GM21390 (cell line): ENCODE measurements around the gene VWC2.
A peak's percentile ranks its signal among the peaks of the same experiment; 100 is the strongest.

ENCODE experiments used
- ATAC-seq: cut with Tn5 transposase; IDR thresholded peaks from one replicate; pipeline ENCODE4 v1.9.1; 2021; ENCODE audit not compliant: unreplicated experiment

The VWC2 gene

DNA sequence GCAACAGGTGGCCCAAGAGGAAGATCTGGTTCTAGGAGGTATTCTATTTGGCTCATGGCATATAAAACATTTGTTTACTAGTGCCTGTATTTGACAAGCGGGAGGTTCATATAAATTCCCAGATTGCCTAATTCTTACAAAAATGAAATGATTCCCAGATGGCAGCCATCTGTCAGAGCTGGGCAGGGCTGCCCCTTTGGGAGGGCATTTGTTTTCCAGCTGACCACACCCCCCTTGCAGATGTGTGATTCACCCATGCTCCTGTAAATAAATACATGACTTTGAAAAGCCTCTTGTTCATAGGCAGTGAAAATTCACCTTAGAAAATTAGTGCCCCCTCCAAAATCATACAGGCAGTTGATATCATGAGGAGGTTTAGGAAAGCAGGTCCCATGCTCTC, 8.6 kb downstream of the VWC2 start:
- no peak for ATAC-seq

DNA sequence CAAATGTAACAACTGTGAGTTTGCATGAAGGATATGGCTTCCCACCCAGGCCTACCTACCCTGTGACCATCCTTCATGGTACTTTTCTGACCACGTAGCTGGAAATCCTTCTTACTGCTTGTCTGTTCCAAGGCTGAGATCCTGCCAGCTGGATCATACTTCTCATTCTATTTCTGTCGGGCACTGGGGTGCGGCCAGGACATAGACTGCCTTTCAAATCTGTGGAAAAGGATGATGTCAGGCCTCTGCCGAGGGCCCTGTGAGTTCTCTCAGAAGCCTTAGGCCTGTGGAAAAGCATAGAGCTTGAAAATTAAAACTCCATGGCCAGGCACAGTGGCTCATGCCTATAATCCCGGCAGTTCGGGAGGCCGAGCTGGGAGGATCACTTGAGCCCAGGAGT, 10.0 kb downstream of the VWC2 start:
- ATAC-seq, result no peak

DNA sequence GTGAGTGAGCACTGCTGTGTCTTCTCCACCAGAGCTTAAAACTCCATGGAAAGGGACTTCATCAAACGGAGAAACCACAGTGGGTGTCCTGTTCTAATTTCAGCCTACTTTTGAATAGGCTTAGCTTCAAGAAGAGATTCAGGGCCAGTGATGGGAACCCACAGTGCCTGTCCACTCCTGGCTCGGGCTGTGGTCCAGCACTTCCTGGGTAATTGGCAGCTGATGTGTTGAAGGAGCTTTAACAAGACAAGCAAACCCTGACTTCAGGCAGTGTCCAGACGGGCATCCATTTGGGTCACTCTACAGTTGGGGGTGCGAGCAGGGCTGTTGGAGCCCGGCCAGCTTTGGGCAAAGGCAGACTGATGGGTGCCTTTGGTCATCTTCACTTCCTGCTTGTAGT, 14.5 kb downstream of the VWC2 start:
- no peak for ATAC-seq

DNA sequence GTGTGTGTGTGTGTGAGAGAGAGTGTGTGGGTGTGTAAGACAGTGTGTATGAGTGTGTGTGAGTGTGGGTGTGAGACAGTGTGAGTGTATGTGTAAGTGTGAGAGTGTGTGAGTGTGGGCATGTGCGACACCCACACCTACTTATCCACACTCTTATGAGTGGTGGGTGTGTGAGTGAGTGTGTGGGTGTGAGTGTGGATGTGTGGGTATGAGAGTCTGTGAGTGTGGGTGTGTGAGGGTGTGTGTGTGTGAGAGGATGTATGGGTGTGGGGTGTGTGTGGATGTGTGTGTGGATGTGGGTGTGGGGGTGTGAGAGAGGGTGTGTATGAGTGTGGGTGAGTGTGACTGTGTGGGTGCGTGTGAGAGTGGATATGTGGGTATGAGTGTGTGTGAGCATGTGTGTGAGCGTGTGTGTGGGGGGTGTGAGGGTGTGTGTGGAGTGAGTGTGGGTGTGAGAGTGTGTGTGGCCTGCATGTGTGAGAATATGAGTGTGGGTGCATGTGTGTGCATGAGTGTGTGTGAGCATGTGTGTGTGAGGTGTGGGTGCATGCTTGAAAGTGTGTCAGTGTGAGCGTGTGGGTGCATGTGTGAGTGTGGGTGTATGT, 15.1 kb downstream of the VWC2 start:
- no peak for ATAC-seq

DNA sequence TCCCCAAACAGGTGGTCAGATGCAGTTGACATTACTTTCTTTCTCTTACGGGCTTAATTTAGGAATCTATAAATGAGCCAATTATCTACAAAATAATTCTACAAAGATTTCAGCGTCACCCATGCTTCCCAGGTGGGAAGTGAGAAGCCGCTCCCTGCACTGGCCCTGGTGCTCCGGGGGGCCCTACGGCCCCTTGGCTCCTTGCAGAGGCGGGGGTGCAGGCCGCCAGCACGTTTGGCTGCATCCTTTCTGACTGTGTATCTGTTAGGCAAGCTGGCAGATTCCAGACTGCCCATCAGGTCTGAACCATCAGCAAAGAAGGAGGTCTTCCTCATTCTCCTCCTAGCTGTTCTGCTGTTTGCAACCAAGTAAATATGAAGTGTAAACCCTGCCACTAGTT, 16.3 kb downstream of the VWC2 start:
- no peak for ATAC-seq

DNA sequence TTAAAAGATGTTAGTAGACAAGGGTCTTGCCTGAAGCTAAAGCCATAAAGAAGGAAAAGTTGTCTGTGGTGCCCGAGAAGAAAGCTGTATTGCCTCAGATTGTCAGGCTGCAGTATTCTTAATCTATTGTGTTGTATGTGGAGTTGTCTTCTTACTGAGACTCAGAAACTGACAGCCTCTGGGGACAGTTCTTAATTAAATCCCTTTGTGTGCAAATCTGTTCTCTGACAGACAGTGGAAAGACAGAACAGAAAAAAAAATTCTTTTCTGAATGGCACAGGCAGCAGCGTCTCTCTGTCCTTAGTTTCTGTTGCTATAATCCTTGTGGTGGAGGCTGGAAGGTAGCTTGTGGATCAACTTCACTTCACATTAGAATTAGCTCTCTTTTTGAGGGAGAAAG, 16.8 kb downstream of the VWC2 start:
- ATAC-seq, result no peak

DNA sequence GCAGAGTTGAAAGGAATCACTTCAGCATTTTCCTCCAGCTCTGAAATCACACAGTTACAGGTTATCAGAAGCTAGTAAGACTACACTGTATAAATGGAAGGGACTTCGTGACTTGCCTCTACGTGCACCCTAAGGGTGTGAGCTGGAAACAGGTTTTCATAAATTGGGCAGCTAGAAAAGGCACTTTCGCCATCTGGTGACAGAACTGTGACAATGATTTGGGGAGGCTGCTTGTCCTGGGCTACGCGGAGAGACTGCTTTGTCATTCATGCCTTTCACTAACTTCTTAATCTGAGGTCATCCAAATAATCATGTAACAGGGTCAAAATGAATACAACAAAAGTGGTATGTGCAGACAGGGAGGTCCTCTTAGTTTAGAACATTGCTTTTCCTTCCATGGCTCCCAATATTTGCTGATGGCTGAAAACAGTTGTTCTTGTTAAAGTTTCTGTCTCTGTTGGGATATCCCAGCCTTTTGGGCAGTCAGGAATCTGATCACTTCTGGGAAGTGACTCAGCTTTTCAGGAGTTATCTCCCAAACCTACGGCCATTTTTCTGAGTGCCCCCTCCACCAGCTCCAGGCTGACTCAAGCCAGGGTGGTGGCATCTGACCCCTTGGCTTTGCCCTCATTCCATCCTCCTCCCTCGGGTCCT, 17.8 kb downstream of the VWC2 start:
- ATAC-seq, result peak; percentile 93

DNA sequence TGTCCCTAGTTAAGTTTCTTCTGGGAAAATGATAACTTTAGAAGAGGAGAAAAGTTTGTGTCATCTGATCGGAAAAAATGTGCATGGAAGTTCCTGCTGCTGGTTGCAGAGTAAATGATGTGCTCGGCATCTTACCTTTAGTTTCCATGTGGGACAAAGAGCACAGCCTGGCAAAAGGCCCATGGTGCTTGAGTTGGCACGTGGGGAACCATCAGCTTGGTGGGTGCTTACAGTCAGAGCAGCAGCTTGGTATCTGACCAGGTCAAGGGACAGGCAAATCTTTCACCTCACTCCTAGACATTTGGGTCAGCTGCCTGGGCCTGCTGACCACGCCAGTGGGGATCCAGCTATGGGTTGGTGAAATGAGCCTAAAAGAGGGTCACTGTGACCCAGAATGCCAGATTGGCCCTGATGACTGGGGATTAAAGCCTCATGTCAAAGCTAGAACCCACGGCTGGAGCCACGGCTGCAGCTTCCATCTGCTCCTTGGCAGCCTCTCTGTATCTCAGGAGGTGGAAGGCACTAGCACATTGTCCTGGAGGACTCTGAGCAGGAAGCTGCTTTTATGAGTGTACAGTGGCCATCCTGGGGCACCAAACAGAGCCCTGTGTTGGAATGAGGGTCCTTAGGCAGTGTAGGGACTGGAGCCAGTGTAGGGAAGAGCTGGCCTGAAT, 24.7 kb downstream of the VWC2 start:
- no peak for ATAC-seq

DNA sequence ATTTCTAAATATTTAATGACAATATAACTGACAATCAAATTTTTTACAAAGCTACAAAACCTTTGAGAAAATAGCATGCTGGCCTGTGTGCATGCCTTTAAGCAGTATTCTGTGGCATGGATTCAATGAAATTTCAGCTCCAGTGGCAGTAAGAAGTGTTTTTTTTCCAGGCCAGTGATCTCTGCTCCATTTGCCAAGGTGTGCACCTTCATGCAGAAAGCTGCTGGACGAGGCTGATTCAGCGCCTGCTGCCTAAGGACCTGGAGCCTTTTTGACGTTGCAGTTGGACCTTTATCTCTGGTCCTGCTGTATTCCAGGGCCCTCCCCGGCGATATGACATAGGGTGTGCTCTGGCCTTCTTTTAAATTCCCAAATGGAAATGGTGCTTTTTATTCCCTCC, 26.6 kb downstream of the VWC2 start:
- ATAC-seq, result no peak

DNA sequence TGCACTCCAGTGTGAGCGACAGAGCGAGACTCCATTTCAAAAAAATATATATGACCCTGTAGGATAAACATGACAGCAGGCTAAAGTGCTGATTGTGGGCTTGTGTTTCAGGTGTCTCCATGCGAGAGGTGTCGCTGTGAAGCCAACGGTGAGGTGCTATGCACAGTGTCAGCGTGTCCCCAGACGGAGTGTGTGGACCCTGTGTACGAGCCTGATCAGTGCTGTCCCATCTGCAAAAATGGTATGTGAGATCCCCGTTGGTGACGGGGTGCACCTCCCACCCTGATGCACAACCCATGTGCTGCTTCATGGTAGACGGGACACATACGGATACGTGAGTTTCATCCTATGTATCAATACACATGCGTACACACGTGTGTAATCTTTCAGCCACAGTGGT, 29.2 kb downstream of the VWC2 start:
- no peak for ATAC-seq

DNA sequence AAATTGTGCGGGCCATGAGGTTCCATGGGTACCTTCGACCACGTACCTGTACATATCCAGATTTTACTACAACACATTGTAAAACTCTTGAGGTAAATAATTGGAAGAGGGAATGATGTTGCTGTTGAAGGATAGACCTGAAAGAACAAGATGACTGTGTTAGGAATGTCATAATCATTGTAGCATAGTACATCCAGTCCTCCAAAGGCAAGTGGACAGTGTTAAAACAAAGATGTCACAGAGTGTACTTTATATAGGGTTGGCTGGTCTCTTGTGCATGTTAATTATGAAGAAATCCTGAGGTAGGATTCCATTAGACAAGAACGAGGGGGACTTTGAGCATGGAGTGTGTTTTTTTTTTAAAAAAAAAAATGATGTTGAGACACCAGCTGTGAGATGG, 30.4 kb downstream of the VWC2 start:
- ATAC-seq, result no peak

DNA sequence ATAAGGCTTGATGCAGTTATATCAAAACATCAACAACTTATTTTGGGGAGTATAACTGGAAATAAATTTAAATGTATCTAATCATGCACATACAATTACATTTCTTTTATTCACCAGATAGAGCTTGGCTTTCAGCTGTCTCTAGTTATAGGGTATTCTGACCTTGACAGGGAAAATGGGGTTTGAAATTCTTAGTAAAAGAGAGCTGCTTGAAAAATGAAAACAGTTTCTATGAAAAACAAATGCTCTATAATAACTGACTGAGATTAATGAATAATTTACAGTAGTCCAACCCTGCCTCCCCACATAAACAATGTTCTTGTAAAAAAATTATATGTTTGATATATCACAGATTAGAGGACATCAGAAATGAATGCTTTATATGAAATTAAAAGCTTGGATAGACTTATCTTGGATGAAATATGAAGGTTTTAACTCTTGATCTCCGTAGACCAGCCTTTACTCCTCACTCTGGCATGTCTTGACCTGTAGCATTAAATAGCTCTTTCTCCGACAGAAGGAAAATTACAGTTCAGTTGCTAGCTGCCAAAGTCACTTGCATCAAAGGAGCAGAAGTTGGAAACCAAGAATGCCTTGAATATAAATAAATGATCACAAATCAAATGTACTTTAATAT, 32.1 kb downstream of the VWC2 start:
- no peak for ATAC-seq

DNA sequence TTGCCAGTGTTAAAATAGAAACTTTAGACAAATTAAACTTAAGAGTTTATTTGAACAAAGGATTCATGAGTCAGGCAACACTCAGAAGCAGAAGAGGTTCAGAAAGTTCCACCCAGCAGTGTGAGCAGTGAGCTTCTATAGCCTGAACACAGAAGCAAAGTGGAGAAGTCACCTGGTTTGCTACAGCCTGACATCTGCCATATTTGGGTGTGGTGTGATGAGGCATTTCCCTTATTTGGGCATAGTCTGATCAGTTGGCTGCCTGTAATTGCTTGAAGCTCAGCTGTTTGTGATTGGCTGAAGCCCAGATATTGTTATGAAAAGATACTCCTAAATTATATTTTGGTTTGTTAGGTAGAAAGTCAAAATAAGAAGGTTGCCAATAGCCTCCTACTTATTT, 39.1 kb downstream of the VWC2 start:
- peak; percentile 55 for ATAC-seq

DNA sequence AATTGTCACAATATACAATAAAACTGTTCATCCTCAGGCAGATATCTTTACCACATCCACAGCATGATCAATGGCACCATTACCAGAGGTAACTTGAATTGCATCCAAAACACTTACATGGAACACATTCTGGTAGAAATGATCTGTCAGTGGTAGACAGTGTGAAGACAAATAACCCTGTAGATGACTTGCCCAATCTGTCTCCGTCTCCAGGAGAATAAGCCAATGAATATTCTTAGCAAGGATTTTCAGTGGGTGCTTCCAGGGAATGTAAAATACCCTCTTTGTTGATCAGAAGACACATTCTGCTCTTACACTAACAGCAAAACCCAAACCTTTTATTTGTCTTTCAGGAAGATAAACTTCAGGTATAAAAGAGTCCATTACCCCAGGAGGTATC, 43.8 kb downstream of the VWC2 start:
- ATAC-seq, result no peak

DNA sequence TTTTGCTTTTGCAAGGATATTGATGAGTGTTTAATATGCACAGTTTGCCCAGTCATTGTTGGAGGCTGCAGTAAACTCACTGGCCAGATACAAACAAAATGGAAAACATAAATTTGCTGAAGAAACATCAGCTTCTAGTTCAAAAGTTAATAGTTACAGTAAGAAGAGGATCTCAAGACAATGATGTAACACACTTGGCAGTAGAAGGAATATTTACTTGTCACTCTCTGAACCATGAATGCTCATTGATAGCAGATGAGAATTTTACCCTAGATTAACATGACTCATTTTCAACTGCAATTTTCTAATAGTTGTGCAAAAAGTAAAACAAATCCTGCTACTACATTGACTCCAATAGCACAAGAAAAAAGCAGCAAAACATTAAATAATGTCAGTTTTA, 47.7 kb downstream of the VWC2 start:
- ATAC-seq, result no peak

DNA sequence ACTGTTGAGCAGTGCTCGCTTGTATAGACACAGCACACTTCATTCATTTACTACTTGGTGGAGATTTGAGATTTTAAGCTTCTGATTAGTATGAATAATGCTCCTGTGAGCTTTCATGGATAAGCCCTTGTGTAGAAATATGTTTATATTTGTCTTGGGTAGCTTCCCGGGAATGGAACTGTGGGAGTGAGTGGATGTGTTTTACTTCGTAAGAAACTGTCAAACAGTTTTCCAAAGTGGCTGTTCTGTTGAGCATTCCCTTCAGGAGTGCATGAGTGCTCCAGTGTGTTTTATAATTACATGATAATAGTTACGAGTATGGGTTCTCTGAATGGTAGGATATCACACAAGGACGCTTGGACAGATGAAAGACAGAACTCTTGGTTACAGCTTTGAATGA, 49.4 kb downstream of the VWC2 start:
- no peak for ATAC-seq

DNA sequence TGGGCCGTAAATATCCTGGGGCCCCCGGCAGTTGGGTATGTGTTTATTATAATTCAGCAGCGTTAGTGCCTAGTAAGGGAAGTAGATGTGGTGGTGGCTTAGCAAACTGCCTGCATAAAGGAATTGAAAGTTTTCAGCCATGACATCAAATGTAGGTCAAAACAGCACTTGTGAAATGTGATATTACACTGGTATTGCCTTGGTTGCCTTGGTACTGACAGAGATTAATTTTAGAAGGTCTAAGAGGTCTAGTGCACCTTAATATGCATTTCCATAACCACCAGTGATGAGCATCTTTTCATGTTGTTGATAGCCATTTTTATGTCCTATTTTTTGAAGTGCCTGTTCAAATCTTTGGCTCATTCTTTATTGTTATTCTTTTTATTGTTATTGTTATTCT, 50.1 kb downstream of the VWC2 start:
- no peak for ATAC-seq

DNA sequence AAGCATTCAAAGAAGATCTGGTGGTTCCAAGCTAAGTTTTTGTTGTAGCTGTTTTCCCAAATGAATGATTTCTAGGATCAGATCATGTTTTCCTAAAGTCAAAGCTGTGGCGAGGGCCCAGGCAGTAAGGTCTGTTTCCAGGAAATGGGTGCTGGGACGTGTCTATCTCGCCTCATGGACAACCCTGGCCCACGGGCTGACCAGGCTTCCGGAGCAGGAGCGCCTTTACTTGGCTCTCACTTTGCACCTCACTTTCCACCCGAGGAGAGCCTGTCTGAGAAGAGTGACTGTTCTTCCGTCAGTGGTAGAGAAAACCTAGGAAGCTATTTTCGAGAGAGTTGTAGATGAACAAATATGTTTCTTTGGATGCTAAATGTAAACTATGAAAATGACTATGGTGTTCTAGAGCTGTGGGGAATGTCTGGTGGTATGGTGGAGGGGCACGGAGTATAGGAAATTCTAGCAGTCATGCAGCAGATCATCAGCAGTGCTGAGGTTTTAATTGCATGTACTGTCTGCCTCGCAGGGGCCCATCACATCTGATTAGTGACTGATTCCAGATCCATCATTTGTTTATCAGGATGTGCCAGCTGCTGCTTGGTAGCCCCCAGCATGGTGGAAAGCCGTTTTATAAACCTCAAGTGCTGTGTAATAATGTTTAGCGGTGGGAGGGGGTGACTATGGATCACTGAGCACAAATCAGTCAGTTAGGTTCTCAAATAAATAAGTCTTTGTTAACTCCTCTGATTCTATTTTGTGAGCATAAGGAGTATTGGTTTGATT, 66.6 kb downstream of the VWC2 start:
- no peak for ATAC-seq

DNA sequence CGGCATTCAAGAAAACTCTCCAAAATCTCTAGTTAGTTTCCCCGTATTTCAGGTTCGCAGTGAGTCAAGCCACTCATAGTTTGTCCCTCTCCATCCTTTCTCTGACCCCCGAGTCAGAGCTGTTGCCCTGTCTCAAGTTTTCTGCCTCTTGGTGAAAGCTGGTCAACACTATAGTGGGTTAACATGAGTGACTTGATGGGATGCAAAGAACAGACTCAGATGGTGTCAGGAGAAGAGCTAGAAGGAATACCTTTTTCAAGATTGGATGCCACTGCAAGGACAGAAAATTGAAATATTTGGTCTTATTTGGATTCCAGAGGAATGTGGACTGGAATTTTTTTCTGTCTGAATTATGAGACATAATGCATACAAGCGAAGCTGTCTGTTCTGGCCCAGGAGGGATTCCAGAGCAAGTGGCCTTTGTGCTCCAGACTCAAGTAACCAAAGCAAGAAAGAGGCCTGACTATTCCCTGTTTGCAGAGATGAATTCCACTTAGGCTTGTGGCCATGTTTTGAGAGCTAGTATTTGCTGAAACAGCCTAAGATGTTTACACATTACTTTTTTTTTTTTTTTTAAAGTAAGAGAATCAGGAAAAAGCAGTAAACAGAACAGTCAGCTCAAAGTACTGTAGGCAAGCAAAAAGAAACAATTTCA, 67.4 kb downstream of the VWC2 start:
- ATAC-seq, result no peak

DNA sequence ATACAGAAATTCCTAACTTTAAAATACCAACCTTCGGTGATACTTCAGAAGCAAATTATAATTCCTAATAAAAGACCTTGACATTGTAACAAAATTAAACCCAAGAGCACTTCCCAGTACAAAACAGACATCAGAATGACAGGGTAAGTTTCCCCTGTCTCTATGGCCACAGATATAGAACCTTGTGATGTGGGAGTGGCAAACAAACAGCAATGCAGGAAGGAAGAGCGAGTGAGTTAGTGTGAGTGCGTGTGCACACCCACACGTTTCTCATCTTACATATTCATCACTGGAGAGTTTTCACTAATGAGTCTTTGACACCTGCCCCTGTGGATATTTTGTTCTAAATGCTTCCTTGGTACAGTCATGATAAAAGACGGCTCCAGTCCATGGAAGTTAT, 72.2 kb downstream of the VWC2 start:
- no peak for ATAC-seq
